ENCODE data around the gene MYO7A.

Gene MYO7A

DNA sequence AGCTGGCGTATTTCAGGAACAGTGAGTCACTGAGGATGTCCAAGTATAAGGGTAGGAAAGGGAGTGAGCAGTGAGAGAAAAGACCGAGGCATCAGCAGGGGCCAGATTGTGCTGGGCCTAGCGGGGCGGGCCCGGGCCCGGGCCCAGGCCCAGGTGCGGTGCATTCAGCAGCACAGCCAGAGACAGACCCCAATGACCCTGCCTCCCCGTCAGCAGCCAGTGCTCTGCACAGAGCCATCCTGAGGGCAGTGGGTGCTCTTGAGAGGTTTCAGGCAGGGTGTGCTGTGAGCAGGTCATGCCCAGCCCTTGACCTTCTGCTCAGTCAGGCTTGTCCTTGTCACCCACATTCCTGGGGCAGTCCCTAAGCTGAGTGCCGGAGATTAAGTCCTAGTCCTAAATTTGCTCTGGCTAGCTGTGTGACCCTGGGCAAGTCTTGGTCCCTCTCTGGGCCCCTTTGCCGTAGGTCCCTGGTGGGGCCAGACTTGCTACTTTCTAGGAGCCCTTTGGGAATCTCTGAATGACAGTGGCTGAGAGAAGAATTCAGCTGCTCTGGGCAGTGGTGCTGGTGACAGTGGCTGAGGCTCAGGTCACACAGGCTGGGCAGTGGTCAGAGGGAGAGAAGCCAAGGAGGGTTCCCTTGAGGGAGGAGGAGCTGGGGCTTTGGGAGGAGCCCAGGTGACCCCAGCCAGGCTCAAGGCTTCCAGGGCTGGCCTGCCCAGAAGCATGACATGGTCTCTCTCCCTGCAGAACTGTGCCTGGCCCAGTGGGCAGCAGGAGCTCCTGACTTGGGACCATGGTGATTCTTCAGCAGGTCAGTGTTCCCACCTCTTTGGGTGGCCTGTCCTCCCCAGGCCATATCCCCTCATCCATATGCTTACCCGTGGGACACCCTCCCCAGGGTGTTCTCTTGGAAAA is 2.1 kb downstream of the MYO7A start:
- DNase-seq = no peak

DNA sequence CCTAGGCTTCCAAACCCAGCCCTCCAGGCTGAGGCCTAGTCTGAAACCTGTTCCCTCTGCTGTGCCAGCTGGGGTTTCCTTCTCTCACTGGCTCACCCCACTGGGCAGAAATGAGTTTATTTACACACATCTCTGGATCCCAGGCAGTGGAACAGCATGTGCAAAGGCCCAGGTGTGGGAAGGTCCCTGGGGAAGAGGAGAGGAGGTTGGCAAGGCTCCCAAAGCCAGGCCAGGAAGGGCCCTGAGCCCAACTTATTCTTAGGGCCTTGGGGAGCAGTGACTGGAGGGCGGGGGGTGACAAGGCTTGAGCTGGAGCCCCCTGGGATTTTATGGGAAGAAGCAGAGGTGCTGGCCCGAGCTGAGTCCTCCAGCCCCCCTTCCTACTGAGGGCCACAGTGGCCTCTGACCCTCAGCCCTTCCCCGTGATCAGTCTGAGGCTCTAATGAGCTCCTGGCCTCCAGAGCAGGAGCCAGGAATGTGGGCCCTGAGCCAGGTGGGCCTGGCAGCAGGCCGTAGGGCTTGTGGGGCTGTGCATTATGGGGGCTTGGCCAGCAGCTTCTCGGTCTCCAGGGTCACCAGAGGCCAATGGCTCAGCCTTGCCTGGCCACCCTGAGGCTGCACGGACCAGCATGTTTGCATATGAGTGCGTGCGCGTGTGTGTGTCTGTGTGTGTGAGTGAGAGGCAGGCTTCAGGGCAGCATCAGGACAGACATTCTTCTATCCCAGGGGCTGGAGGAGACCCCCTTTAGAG is 2.9 kb downstream of the MYO7A start:
- no peak for DNase-seq

DNA sequence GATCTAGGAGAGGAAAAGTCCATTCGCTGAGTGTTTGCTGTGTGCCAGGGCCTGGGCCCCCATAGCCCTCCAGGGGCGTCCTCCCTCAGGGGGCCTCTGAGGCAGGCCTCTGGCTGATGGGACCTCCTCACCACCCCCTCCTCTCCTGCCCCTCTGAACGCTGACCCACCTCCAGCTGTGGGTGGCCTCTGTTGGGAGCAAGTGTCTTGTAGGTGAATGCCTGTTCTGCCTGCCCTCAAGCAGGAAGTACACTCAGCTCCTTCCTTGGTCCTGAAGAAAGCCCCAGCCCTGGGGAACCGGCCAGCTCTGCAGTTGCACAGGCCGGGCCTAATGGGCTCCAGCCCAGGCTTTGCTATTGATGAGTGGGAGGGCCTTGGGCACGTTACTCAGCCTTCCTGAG is 3.5 kb downstream of the MYO7A start:
- DNase-seq = no peak

DNA sequence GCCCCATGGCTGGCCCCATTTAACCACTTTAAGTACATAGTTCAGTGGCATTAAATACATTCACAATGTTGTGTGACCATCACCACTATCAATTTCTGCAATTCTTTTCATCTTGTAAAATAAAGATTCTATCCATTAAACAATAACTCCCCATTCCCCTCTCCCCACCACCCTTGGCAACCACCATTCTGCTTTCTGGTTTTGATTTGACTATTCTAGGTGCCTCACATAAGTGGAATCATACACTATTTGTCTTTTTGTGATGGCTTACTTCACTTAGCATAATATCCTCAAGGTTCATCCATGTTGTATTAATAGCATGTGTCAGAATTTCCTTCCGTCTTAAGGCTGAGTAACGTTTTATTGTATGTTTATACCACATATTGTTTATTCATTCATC is 7.0 kb downstream of the MYO7A start:
- DNase-seq = no peak

DNA sequence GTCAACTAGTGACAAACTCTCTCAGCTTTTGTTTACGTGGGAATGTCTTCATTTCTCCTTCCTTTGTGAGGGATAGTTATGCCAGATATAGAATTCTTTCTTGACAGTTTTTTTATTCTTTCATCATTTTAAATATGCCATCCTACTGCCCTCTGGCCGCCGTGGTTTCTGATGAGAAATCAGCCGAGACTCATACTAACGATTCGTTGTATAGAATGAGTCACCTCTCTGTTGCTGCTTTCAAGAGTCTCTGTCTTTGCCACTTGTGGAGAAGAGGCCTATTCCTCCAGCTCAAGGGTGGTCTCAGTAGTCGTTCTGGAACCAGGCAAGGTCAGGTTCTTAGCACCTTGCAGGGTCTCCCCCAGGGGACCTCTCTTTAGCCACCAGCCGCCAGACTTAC is 8.0 kb downstream of the MYO7A start:
- no peak for DNase-seq

DNA sequence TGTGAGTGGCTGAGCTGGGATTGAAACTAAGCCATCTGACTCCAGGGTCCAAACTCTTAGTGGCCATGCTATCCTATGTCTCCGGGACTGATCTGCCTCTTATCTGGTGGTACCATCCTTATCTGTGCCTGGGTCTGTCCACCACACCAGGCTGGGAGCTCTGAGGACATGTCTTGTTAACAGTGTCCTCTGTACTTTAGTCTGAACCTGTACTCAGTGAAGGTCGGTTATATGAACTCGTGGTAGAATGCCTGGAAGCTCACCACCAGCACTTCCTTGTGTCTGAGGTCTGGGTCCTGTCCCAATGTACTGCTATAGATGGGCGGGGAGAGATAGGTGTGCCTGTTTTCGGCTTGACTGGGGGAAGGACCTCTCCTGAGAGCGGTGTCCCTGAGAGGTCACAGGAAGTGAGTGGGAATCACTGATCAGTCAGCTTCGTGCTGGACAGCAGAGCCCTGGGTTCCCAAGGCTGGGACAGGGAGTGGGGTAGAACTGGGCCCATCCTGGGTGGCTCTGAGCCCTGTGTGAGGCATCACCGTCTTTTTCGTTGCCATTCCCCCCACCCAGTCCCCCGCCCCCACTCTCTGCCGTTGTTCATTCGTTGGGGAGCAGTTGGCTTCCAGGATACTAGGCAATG is 8.9 kb downstream of the MYO7A start:
- no peak for DNase-seq

DNA sequence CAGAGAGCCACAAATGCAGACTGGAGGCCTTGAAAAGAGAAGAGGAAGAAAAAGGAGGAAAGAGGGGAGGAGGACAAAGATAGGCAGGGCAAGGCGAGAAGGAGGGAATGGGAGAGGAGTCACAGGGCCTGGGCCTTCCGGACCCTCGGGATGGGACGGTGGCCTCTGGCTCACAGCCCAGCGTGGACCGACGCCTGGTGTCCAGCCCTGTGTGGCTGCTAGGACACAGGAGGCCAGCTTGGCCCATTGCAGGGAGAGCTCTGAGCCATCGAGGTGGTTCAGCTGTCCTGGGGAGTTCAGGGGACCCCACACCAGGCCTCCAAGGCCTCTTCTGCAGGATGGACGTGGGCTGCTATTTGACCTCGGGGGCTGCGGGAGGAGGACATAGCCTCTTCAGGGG is 9.4 kb downstream of the MYO7A start:
- DNase-seq = no peak

DNA sequence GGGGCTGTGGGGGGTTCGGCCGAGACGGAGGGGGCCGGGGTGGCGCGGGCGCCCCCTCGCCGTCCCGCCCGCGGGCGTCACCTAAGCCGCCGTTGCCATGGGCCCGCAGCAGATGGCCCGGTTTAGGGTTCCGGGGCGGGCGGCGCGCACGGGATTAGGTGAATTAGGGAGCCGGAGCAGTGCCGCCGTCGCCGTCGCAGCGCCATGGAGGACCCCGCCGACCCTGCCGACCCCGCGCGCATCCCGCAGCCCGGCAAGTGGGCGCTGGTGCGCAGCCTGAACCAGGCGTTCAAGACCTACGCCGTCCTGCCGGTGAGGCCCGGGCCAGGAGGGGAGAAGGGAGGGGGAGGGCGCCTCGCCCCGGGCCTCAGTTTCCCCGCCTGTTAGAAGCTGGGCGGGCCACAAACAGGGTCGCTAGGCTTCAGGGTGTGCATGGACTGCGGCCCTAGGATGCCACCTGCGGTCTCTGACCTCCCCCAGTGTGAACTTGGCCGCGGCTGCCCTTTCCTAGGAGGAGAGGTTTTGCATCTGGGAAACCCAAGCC is 10.1 kb downstream of the MYO7A start:
- no peak for DNase-seq

DNA sequence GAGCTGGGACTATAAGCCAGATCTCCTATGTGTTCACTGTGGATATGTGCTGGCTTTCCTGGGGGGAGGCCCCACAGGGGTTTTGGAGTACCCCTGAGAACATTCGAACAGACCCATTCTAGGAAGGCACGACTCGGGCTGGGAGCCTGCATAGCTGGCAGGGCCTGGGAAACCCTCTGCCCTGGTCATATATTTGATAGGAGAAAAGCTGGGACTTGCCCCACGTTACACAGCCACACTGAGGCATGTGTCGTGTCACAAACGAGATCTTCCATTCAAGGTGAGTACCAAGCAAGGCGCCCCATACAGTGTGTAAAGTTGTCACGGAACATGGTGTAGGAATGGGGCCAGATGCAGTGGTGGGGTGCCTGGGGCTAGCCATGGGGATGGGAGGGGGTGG is 11.2 kb downstream of the MYO7A start:
- DNase-seq = no peak

DNA sequence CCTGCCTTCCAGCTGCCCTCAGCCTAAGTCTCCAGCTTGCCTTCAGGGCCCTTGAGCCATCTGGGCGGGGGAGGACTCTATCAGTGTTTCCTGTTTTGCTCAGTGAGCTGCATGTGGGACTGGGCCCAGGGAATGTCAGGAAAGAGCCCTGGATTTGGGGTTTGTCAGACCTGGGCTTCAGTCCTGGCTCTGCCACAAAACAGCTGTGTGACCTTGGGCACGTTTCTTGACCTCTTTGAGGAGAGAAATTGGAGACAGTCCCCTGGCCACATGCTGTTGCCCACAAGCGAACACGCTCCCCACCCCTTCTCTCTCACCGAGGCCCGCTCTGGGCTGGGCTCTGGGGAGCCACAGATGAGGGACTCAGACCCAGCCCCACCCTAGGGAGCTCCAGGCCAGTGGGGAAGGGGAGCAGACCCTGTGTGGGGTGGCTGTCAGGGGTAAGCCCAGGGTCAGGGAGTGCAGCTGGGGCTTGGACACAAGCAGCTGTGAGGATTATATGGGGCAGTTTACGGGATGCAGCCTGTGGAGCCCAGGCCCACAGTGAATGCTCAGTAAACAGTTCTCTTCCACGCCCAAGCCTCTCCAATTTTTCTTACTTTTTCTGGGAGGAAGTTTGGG is 12.3 kb downstream of the MYO7A start:
- no peak for DNase-seq

DNA sequence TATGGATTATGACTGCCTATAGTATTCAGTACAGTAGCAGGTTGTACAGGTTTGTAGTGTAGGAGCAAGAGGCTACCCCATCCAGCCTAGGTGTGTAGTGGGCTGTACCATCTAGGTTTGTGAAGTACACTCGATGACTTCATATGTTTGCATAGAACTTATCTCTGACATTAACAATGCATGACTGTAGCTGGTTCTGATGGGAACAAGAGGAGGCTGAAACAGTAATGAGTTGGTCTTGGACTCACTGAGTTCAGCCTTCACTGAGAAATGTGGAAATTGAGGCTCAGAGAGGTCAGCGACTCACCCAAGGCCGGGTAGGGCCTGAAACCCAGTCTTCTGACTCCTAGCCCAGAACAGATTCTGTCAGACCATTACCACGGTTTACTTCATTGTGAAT is 13.0 kb downstream of the MYO7A start:
- DNase-seq = no peak

DNA sequence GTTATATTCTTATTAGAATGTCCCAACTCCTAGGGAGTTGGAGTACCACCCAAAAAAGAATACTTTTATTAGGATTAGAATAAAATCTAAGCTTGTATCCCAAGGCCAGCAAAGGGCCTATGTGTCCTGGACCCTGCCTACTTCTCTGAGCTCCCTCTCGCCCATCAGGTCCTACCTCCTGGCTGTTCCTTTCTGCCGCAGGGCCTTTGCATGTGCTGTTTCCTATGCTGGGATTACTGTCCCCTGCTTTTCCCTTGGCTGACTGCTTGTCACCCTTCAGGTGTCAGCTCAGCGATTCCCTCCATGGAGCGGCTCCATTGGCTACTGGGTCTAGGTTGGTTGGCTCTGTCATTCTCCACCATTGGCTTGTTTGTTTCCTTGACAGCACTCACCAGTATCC is 13.4 kb downstream of the MYO7A start:
- DNase-seq = no peak

DNA sequence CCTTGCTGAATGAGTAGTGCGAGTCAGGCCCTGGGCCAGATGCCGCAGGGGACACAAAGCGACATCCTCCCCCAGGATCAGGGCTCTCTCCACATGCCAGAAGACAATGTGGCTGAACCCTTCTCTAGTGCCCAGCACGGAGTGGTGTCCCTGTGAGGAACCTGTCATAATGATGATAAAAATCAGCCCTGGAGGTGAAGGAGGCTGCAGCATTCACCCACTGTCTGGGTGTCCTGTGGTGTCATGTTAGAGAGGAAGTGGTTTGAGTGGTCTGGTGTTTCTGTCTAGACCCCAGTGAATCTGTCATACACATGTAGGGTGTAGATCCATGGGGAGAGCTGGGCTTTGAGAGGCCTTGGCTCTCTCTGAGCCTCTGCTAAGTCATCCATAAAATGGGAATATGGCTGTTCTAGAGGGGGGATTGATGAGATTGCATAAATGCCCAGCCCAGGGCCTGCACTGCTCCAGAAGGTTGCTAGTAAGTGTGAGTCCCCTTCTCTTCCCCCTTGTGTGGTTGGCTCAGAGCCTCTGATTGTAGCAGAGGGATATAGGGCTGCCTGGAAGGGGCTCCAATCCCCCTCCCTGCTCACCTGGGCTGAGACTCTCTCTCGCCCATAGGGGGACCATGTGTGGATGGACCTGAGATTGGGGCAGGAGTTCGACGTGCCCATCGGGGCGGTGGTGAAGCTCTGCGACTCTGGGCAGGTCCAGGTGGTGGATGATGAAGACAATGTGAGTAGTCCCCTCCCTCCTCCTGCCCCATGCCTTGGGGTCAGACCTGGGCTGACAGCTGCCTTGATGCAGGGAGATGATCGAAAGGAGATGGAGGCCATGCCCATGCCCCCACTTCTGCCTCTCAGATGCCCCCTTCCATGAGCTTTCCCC is 14.3 kb downstream of the MYO7A start:
- no peak for DNase-seq

DNA sequence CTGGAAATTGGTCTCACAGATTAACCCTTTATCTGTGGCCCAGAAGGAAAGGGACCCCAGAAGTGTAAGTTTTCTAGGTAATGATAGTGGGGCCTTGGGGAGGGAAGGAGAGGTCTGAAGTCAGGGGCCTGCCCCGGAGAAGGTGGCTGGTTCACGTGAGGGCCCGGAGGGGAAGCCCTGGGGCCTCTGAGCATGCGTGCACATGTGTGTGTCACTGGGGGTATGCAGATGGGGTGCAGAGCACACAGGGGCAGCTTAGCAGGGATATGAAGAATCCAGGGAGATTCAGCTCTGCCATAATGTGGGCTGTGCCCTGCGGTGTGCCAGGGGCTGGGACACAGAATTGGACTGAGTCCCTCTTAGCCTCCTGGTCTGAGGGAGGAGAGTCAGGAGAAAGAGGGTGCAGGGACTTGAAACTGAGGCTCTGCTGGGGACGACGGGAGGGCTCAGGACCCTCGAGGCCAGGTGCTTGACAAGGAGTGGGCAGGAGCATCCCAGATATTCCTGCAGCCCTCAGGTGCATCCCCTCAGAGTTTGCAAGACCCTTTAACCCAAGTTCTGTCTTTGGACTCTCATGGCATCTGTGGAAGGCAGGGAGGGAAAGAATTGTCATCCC is 15.5 kb downstream of the MYO7A start:
- no peak for DNase-seq

DNA sequence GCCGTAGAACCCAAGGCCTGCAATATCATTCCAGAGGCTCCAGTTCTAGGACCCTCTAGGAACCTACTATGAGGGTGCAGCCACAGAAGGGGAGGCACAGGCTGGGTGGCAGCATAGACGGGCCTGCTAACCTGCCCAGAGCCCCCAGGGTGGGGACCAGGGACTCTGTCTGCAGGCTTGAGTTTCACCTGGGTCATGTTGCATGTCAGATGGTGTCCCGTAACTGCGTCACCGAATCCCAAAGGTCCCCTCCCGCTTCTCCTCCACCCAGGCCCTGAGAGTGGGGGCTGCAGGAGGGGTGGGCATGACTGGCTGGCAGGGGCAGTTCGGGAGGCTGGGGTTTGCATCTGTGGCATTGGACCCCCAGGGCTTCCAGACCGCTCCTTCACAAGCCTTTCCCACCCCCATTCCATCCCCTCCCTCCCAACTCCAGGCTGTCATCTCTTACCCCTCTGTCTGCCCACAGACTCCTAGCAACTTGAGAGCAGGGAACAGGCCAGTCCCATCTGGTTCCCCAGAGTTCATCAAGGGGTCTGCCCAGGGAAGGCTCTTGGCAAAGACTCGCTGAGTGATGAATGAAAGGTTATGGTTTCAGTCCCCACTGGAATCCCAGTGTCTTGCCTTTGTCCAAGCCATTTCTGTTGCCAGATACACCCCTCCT is 16.3 kb downstream of the MYO7A start:
- DNase-seq = no peak

DNA sequence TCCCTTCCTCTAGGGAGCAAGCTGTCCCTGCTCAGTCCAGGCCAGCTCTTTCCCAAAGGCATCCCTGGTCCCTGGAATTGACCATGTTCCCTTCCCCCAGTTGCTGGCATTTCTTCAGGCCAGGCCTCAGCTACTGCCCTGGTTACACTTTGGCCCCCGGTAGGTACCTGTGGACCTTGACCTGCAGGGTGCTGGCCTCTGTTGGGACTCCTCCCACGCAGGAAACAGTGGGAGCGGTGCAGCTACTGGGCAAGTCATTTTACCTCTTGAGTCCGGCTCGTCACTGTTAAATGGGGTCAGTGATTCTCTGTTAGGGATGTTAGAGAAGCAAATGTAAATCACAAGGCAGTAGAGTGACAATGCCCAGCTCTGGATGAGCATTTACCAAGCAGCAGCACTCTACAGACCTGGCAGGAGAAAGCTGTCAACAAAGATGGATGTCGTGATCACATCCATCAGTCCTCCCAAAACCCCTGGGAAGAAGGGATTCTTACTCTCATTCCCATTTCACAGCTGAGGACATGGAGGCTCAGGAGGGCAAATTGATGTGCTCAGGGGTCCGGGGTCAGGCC is 16.9 kb downstream of the MYO7A start:
- no peak for DNase-seq

DNA sequence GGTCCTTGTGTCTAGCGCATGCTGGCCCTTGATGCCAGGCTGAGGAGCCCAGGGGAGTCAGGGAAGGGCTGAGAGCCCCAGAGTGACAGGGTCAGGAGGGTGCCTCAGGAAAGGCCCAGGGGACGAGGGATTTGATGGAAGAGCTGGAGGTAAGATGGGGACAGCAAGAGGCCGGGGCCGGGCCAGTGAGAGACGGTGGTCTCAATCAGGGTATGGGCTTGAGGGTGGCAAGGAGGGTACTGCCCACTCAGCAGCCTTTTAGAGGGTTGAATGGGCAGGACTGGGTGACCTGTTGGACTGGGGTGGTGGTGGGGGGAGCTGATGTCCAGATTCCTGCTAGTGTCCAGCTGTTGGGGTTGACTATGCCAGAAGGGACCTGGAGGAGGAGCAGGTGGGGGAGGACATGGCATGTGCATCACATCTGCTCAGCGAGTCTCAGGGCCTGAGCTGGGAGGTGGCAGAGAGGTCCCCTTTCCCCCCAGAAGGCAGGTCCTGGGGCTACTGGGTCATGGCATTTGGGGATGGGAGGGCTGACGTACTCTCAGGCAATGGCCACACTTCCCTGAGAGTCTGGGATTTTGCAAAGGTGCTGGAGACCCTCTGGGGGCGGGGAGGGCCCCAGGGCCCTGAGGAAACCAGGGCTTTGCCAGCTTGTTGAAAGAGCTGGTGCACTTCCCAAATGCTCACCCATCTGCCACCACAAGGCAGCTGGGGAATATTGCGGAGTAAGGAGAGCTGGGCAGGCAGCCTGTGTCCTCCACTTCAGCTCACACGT is 18.4 kb downstream of the MYO7A start:
- no peak for DNase-seq

DNA sequence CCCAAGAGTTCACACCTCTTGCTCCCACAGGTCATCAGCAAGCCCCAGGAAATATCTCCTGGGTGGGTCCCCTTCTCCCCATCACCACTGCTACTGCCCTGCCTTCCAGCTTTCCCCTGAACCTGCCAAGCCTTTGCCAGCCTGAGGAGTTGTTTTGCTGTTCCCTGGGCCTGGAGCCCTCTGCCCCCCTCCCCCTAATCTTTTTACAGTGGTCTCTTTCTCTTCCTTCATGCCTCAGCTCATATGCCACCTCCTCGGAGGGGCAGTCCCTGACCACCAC is 18.9 kb downstream of the MYO7A start:
- no peak for DNase-seq

DNA sequence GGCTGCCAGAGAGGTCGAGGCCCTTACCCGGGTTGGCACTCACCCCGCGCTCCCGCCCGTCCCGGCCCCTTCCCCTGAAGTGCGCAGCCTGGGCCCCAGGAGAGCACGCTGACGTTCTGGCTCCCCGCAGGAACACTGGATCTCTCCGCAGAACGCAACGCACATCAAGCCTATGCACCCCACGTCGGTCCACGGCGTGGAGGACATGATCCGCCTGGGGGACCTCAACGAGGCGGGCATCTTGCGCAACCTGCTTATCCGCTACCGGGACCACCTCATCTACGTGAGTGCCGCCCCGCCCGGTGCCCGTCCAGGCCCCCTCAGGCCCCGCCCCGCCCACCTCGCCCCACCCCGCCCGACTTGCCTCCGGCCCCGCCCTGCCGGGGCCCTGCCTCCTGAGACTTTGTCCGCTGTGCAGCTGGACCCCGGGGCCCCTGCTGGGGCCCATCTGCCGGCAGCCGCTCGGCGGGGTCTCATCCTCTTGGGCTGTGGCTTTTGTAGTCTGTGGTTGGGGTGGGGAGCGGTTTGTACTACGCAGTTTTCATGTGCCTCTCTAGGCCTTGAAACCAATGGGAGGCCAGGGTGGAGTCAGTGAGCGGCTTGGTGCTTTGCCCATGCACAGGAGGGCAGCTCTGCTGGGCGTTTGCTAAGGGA is 19.7 kb downstream of the MYO7A start:
- DNase-seq = no peak

All from activated gamma-delta T cell (primary cell).